HG02840 (cell line): ENCODE data around the gene CHRNA1.

Experiments
- ATAC-seq: cut with Tn5 transposase; IDR thresholded peaks from one replicate; pipeline ENCODE4 v1.9.1; 2021; ENCODE audit warnings: mild to moderate bottlenecking, moderate library complexity, moderate number of reproducible peaks; ENCODE audit not compliant: unreplicated experiment, low FRiP score

The CHRNA1 gene

DNA sequence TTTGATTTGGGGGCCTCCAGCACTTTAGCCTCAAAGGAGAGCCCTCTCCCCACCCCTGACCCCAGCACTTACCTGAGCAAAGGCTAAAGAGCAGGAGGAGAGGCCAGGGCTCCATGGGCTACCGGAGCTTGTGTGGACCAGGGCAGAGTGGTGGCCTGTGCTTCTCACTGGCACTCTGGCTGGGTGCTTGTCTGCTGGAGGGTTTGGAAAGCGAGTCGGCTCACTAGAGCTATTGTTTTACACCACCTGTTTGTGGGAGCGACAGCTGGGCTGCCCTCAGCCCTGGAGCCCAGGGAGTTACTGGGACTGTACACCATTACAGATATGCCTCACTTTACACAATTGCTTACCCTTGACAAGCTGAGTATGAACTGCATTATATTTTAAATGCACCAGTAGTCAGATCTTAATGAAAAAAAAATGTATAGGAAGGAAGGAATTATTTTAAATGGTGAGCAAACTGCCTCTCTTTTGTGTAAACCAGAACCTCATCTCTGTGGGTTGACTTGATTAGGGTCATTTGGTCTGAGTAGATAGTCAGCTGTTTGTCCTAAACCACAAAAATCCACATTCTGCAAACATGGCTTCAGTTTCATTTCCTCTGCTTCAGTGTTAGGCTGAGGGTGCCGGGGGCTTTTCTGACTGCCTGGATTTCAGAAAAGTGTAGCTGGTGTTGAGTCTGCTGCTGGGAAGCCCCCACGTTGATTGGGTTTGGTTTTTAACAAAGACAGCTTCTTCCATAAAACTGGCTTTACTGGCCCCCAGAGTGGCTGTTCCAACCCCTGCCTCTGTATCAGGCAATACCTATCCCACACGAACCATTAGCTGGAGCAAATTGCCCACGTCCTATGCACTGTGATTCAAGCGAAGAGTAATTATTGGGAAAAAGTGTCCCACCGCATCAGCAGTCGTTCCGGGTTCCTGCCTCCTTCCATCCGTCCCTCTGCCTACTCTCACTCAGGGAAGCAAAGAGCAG is at the start of gene CHRNA1:
TSS of gene CHRNA1 (minus strand) at position 193 of the 976 bp plus-strand sequence. CDS start at position 115, 78 bp downstream.
- no peak for ATAC-seq

DNA sequence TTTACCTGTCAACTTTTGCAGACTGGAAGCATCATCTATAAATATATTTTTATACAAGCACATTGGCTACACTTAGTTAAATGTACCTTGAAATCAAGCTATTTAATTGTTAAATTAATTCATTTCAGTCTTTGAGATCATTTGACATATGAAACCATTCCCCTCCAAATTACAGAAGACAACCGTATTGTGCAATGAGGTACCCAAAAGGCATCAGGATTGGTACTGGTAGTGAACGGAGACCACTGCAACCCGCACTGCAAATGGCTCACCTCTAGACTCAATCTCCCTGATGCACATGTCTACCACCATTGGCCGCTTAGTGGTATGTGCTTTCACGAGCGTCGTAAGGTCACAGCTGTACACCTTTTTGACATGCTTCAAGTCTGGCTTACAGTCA is 47.8 kb upstream of the CHRNA1 start:
- no peak for ATAC-seq

DNA sequence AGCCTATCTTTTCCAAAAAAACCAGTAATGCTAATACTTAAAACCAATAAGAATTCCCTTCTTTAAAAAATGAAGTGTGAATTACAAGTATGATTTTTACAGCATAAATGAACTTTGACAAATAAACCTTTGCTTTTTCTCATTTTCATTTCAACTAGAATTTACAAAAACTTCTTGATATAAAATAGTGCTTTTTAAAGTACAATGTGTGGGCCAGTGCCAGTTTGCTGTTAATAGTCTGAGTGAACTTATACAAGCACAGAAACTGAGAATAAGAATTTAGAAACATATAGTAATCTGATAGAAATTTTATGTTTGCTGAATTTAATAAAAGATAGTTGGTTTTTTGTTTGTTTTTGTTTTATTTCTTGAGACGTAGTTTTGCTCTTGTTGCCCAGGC is 43.7 kb upstream of the CHRNA1 start:
- ATAC-seq = no peak

DNA sequence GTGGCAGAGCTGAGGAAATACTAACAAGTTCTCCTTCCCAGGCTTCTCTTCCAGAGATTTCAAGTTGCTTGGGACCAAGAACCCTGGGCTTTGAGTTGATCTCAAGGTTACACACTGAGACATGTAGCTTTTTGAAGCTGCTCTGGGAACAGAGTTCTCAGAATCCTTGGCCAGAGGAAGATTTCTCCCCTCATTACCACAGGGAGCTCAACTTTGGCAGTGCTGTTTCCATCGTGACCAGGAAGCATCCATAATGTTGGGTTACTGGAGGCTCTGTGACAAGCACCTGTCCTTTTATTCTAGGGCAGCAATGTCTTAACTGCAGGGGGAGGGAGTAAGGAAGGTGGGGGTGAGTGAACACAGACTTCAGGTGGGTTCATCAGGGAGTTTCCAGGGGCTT is 41.5 kb upstream of the CHRNA1 start:
- no peak for ATAC-seq

DNA sequence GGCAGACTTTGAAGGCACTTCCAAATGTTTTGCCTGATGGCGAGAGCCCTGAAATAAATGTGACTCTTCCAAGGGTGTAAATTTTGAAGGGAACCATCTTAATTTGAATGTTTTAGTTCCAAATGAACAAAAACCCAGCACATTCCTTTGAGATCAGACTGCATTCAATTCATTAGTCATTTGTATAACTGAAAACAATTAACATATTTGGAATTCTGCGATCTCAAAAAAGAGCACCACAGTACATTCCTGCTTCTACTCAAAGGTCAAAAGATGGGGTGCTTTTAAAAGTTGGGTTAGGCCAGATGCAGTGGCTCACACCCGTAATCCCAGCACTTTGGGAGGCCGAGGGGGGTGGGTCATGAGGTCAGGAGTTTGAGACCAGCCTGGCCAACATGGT is 38.2 kb upstream of the CHRNA1 start:
- no peak for ATAC-seq

DNA sequence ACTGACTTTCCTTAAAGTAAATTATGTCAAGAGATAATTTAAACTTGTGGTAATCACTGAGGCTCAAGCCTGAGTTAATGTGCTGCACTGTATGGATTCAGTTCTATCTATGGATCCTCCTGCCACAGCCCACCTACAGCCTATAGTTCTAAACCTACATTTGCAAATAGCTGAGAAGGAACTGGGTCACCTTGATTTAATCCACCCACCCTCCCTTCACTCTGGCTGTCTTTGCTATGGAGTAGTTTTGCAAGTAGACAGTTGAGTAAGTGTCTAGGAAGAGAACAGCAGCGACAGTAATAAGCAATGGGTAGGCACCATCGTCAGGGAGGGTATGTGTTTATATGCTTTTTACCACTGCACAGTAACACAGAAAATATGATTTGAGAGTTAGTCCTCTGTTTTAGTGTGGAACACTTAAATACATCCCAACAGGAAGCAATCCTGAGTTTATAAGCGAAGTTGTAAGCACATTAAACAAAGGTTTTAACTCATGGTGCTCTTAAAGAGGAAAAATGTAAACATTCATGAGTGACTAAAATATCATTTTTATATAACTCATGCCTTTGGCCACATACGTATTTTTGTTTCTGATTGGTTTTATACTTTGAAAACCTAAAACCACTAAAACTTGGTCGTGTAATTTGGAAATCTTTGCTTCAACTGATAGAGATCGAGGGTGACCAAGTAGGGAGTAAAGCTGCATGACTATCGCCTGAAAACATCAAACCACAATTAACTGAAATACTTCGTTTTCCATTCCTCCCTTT is 36.3 kb upstream of the CHRNA1 start:
- no peak for ATAC-seq

DNA sequence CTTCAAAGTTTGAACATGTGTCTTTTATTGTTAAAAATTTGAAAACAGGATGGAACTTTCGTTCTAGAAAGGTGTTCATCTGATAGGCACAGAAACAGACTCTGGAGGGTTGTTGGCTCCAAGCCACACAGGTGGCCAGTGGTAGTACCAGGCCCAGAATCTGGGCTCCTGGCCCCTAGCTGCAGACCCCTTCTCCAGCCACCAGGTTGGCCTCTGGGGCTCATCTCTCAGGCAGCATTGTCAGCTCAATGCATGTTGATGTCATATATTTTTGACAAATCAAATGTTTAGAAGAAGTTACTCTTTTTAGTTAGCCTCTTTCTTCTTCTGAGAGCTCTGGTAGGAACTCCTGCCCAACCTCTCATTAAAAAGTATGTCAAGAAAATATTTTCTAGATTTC is 34.5 kb upstream of the CHRNA1 start:
- ATAC-seq = no peak

DNA sequence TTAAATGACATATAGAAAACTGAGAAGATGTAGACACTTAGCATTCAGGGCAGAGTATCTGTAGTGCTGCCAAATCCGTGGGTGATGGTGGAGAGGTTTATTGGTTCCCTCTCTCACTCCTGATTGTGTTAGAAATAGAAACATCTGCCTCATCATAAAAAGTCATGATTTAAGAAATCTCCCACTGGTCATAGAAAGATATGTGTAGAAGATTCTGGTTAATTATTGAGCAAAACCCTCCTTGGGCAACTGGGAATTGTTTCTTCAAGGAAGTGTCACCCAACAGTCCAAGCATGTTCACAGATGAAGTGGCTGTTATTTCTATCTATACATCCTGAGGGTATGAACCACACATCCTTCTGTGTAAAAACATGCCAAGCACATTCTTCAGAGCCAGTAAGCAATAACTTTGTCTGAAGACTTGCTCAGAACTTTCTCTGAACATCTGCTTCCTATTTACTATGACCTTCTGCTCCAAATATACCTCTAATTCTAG is 33.6 kb upstream of the CHRNA1 start:
- no peak for ATAC-seq

DNA sequence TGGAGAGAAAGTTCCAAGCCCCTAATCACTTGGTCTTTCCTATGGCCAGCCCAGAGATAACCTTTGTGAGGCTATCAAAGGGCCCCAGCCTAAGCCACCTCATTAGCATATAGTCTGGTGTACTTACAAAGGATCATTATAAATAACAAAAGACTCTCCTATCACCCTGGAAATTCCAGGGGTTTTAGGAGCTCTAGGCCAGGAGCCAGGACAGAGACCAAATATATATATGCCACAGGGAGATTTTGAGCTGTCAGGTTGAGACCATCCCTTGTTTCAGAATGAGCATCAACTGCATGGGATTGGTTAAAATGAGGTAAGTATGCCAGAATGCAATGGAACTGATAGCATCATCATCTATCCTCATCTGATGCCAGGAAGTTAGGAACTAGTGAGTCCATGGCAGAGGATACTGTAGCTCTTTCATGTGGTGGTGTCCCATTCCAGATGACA is 32.1 kb upstream of the CHRNA1 start:
- ATAC-seq = no peak

DNA sequence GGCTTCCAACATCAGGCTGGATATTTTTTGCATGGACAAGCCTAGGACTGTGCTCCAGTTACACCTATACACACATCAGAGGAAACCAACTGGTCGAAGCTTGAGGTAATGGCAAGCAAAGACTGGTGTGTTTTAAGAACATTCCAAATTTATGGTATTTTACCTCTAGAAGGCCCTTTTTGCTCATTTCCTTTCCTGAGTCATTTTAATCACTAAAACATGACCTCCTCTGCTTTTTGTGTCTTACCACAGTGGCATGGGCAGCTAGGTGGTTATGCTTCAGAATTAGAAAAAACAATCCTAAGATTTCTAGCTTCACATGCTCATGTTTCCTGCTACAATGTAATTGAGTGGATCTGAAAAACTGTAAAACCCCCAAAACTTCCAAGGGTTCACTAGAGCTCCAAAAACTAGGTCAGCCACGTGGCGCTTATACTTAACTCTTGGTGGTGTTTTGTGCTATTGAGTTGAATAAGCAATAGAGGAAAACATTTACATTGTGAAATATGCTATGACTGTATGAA is 30.6 kb upstream of the CHRNA1 start:
- ATAC-seq = no peak

DNA sequence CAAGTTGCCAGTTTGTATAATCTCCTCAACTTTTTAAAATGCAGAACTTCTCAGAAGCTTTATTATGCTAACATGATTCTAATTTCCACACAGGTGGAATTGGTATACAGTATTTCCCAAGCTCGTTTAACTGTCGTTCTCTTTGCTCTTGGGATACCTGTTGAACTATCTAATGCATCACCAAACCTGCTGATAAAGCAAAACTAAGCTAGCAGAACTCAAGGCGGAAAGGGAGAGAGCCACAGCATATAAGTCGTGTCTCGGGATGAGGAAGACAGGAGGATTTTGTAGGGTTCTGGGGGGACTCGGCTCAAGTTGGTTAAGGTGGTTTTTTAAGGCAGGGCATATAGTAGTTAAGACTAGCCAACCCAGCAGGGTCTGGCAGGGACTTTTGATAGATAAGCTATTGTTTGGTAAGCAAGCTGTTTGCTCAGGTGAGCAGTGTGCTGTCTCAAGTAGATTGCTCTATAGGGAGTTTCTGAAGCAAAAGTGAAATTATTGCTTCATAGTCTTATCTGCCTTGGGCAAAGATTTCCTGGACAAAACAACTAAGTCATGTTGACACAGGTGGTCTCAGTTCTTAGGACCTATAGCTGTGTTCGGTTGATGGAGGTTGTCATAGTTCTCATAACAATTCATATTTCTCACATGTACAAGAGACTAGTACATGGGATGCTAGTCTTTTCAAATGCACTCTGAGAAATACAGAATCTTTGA is 28.2 kb upstream of the CHRNA1 start:
- no peak for ATAC-seq

DNA sequence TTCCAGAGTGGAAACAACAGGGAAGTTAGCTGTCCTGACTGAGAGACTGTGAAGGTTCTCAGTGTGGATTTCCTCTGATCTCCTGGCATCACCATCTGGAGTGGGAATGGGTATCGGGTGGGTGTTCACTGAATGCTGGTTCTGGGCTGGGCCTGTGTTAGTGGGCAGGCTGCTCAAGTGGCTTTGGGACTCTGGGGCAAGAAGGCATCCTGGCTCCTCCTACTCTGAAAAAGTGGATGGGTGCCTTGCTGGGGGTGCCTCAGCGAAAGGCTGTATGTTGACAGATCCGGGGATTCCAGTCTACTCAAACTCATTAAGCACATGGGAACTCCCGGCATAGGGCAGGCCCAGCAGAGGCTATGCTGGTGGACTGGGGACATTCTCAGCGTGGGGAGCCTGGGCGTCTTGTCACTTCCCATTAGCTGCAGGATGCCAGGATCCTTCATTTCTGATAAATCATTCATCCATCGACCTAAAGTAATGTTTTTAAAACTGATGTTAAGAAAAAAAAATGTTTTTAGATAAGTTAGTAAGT is 27.5 kb upstream of the CHRNA1 start:
- no peak for ATAC-seq

DNA sequence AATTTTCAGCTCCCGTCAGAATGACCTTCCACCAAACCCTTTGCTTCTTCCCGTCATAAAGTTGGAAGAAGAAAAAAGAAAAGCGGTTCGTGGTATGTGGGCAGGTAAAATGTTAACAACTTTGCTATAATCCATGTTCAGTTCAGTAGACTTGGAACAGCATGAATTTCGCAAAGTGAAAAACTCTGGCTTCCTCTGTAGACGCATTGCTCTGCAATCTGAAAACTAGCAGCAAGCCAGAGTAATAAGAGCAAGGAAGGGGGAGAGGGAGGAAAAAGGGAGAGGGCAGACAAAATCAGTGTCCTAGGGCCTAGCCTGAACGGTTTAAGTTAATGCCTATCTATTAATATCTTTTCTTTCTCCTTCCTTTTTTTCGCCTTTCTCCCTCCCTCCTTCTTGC is 26.7 kb upstream of the CHRNA1 start:
- ATAC-seq = no peak

DNA sequence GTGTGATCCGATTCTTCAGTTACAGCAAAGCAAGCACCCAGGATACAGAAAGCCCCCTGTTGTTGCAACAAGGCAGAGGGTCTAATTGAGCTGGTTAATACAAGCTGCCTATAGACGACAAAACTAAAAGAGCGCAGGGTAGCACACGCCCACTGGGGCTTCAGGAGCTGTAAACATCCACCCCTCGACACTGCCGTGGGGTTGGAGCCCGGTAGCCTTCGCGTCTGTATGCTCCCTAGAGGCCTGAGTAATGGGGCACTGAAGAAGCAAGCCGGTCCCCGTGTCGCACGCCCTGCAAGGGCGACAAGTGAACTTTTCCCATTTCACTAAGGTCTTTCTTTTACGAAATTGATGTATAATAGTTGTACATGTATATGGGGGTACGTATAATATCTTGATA is 24.7 kb upstream of the CHRNA1 start:
- ATAC-seq = no peak

DNA sequence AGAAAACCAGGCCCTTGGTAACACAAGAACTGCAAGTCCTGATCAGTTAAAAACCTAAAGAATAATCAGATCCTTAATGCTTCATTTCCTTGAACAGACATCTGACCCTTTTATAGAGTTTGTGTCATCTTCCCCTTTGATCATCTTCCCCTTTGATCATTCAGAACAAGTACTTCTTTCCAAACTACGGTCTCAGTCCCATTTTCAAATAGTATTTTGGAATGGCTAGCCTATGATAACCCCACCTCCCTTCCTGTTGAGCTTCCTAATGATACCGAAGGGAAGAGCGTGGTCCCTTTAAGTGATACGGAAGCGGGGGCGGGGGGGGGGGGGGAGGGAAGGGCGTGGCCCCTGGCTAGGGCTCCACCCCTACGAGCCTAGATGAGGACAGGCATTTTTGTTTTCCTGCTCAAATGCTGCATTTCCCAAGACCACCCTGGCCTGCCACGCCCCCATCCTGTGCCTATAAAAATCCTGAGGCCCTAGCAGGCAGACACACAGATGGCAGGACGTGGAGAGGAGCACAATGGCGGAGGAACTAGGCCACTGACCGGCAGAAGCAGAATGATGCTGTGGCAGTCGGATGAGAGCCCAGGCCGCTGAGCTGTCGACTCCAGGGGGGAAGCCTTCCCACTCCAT is 24.1 kb upstream of the CHRNA1 start:
- no peak for ATAC-seq

DNA sequence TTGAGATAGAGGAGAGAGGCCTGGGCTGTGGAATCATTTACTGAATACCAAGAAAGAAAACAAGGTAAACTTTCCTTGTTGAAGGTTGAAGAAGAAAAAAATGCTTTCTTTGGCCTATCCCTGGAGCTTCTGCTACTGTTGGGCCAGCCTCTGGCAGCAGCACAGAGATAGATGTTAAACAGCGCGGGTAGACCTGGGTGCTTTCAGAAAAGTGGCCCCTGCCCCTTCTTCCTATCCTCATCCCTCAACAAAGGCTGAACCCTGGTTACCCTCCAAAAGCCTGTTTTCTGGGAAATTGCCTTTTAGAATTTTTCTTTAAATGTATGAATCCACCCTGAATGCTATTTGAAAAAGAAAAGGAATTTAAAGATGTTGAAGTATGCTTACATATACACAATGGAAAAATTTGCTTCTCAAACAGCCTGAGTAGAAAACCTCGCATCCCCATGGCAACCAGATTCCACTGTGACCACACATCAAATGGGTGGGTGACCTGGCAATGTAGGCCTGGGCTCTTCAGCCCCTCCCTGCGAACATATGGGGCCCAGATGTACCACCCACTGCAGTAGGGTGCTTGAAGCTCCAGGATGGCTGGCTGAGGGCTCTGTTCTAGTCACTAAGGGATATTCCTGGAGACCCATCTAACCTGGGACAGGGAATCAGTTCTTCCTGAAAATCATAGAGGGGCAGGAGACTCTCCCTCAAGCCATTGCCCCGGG is 23.4 kb upstream of the CHRNA1 start:
- no peak for ATAC-seq

DNA sequence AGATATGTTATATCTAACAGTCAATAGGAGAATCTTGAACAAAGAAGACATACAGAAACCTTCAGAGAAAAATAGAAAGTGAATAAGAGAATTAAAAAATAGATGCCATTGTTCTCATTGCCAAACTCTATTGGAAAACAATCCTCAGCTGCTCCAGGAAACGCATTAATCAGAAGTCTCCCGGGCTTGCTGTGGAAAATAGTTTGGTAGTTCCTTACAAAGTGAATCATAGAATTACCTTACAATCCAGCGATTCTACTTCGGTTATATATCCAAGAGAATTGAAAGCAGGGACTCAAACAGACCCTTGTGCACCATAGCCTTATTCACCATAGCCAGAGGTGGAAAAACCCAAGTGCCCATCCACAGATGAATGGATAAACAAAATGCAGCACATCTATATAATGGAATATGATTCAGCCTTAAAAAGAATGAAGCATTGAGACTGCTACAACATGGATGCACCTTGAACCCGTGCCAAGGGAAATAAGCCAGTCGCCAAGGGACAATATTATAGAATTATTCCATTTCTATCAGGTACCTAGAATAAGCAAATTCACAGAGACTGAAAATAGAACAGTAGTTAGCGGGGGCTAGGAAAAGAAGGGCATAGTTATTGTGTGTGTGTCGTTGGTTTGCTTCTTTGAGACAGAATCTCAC is 21.9 kb upstream of the CHRNA1 start:
- no peak for ATAC-seq

DNA sequence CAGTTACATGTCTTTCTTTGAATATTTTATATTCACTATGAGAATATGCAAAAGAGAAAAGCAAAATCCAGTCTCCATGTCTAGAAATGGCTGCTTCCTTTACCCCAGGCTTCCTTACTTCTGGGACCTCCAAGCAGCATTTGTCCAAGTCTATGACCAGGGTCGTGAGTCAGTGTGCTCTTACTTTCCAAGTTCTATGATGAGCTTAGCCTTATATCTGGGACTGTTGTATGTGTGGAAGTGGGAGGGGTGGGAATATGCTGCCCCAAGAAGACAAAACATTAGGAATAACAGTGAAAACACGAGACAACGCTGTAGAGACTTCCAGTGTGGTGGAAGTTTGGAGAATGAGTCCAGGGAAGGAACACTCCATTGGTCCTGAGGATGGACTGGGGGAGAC is 21.2 kb upstream of the CHRNA1 start:
- ATAC-seq = no peak

DNA sequence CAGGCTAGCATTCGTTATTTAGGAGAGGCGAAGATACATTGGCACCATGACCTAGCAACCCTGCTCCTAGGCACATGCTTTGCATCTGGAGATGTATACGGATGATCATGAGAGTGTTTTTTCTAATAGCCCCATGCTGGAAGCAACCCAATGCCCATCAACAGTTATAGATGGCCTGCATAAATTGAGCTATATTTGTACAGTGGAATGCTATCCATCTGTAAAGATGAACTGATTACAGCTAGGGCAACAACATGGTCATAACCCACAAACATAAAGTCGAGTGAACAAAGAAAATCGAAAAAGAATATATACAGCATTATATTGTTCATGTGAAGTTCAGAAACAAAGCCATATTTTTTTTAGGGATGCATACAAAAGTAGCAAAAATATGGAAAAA is 20.6 kb upstream of the CHRNA1 start:
- ATAC-seq = no peak
